Mesothelial cell of epicardium (in vitro differentiated cells): ENCODE measurements around the gene AATK. TPM values are rescaled to one million over a fixed set of nuclear protein-coding genes. Genes with fewer than 3 reads are reported as not detected.

Experiments
- DNase-seq, 2 experiments: peaks; one replicate each; pipeline ENCODE4 v3.0.0; 2021; ENCODE audit warnings: low spot score in 2 of 2; ENCODE audit not compliant: unreplicated experiment in 2 of 2
- H3K27ac Mint-ChIP-seq: 2 replicates; pipeline ENCODE4 v1.8.0; 2021; ENCODE audit warnings: mixed read lengths
- H3K27me3 Mint-ChIP-seq: 2 replicates; pipeline ENCODE4 v1.8.0; 2021; ENCODE audit warnings: low read depth, mixed read lengths
- H3K36me3 Mint-ChIP-seq: 2 replicates; pipeline ENCODE4 v1.8.0; 2021; ENCODE audit warnings: mixed read lengths
- H3K4me1 Mint-ChIP-seq: 2 replicates; pipeline ENCODE4 v1.8.0; 2021; ENCODE audit warnings: mixed read lengths
- H3K4me3 Mint-ChIP-seq: 2 replicates; pipeline ENCODE4 v1.8.0; 2021; ENCODE audit warnings: mild to moderate bottlenecking, moderate library complexity, mixed read lengths
- H3K9me3 Mint-ChIP-seq: 2 replicates; pipeline ENCODE4 v1.8.0; 2021; ENCODE audit warnings: mixed read lengths
- total RNA-seq: library from RNA; stranded (reverse); gene quantifications from 3 replicates; pipeline ENCODE4 v1.2.1, GENCODE V29; 2021
- TF ChIP-seq, protein P1 (sequence below): fragments of 200-600 bp; sonication (generic); IDR thresholded peaks from one replicate; pipeline ENCODE4 v1.5.0; 2021; ENCODE audit warnings: antibody characterized with exemption; ENCODE audit not compliant: unreplicated experiment

Gene AATK
- total RNA-seq, 1 donor from 2014 or later = 17.3 TPM

DNA sequence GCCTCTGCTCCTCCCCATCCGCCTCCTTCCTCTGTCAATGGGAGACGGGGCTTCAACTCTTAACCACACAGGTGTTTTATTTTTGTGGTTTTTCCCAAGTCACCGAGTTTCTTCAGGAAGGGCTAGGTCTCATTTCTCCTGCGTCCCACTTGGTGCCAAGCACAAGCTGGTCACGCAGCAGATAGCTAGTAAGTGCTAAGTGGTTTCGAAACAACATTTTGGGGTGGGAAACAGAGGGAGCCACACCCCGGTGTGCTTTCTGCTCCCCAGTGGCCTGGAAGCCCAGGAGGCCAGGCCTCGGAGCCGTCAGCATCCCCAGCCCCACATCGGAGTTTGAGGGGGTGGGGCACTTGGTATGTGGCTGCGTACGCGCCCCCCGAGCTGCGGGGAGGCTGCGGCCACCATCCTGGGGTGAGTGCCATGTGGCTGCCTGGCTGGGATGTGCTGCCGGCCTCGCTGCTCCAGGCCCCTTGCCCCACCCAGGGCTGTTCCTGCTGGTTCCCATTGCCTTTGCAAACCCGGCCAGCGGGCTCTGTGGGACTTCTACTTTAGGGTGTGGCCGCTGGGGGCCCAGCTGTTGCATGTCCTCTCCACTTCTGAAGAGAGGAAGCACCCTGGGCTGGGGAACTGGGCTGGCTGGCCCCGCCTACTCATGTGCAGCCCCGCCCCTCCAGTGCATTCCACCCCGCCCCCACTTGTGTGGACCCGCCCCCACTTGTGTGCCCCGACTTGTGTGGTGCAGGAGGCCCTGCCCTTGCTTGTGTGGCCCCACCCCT lies 75.5 kb downstream of the AATK start:
- no peak overlapping the region for H3K4me3 Mint-ChIP-seq
- TF ChIP-seq, protein P1, sequence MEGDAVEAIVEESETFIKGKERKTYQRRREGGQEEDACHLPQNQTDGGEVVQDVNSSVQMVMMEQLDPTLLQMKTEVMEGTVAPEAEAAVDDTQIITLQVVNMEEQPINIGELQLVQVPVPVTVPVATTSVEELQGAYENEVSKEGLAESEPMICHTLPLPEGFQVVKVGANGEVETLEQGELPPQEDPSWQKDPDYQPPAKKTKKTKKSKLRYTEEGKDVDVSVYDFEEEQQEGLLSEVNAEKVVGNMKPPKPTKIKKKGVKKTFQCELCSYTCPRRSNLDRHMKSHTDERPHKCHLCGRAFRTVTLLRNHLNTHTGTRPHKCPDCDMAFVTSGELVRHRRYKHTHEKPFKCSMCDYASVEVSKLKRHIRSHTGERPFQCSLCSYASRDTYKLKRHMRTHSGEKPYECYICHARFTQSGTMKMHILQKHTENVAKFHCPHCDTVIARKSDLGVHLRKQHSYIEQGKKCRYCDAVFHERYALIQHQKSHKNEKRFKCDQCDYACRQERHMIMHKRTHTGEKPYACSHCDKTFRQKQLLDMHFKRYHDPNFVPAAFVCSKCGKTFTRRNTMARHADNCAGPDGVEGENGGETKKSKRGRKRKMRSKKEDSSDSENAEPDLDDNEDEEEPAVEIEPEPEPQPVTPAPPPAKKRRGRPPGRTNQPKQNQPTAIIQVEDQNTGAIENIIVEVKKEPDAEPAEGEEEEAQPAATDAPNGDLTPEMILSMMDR = no peak
- no peak for DNase-seq
- H3K9me3 Mint-ChIP-seq = no peaks in the 10 kb centered on the region
- peaks cover 3% of the 10 kb centered on the region for H3K36me3 Mint-ChIP-seq
- H3K27ac Mint-ChIP-seq = no peak overlapping the region
- peaks cover 17% of the 10 kb centered on the region for H3K4me1 Mint-ChIP-seq
- no peaks in the 10 kb centered on the region for H3K27me3 Mint-ChIP-seq

DNA sequence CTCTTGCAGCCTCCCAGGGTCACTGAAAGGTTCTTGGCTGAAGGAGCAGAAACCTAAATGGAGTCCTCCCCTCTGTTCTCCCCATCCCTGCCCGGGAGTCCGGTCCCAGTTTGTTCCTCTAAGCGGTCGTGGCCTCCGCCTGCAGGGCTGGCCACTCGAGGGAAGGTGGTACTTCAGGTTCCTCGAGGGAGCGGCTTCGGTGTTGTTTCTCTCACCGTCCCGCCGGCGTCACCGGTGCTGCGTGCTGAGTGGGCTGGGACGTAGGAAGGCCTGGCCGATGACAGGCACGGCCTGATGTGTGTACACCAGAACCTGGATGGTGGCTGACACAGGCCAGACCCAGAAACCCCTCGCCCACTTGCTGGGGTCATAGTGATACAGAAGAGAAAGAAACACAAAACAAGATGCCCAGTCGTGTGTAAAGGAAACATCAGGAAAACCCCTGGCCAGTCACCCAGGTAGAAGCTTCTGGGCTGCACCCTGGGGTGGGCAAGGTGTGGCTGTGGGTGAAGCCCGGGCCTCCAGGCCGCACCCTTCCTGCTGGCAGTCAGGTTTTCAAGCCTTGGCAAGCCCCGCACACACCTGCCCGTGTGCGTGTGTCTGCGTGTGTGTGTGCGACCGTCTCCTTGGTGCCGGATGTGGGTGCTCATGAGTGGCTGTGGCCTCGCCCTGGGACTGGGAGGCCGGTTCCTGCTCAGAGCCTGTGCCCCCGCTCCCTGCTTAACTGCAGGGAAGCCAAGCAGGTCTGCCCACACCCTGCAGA lies 79.1 kb downstream of the AATK start:
- peaks cover 2% of the 10 kb centered on the region for H3K4me1 Mint-ChIP-seq
- H3K27me3 Mint-ChIP-seq = no peaks in the 10 kb centered on the region
- H3K9me3 Mint-ChIP-seq = no peaks in the 10 kb centered on the region

DNA sequence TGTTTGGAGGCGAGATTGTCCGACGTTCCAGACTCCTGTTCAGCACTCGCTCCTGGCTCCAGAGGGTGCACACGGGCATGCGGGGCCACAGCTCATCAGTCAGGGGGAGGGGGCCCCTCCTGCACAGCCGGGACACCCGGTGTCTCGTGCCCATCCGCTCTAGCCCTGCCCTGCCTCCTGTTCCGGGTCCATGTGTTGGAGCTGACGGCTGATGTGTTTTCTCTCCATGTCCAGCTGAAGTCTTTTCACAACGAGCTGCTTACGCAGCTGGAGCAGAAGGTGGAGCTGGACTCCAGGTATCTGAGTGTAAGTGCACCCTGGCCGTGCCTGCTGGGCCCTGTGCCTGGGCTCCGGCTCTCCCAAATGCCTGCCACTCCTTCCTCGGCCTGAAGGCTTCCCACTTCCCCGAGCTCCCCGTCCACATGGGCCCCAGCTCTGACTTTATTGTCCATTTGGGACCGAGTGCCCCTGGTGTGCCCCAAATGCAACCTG lies 80.6 kb downstream of the AATK start:
- H3K4me3 Mint-ChIP-seq = no peak overlapping the region
- H3K4me1 Mint-ChIP-seq = peaks cover 2% of the 10 kb centered on the region
- TF ChIP-seq, protein P1 = no peak
- H3K27ac Mint-ChIP-seq = no peak overlapping the region
- peaks cover 3% of the 10 kb centered on the region for H3K36me3 Mint-ChIP-seq
- H3K27me3 Mint-ChIP-seq = no peaks in the 10 kb centered on the region
- no peaks in the 10 kb centered on the region for H3K9me3 Mint-ChIP-seq
- DNase-seq = no peak

More for the DNA sequence above, 79.1 kb downstream of the AATK start:
- TF ChIP-seq, protein P1 = no peak
- Mint-ChIP-seq H3K4me3 (no peak overlapping the region), H3K36me3 (peaks cover 3% of the 10 kb centered on the region), H3K27ac (no peak overlapping the region)
- DNase-seq = no peak

DNA sequence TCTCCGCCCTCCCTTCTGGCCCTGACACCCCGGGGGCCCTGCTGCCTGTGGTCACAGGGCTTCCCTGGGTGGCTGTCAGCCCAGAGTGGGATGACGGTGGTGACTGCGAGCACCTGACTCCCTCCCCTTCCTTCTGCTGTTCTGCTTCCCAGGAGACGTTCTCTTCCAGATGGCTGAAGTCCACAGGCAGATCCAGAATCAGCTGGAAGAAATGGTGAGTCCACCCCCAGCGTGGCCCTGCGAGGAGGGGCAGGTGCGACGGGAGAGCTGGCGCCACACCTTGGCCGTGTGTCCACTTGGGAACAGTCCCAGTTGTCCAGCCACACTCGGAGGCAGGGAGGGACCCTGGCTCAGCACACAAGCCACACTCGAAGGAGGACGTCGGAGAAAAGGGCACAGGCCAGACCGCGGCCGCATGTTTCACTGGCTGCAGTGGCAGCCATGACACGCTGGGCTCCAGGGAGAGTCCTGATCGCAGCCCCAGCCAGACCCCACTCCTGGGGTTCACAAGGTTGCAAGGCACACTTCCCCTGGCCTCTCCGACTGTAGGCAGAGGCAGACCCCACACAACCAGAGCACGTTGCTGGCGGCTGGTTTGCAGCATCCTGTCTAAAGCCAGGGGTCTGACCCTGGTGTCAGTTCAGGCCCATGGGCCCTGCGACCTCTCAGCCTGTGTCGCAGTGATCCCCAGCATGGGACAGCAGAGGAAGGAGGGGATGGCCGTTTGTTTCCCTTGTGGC lies 81.2 kb downstream of the AATK start:
- no peaks in the 10 kb centered on the region for H3K27me3 Mint-ChIP-seq
- no peak overlapping the region for H3K27ac Mint-ChIP-seq
- no peak for DNase-seq
- no peak overlapping the region for H3K4me3 Mint-ChIP-seq
- TF ChIP-seq, protein P1 = no peak
- peaks cover 3% of the 10 kb centered on the region for H3K36me3 Mint-ChIP-seq
- H3K9me3 Mint-ChIP-seq = no peaks in the 10 kb centered on the region
- H3K4me1 Mint-ChIP-seq = peaks cover 2% of the 10 kb centered on the region

DNA sequence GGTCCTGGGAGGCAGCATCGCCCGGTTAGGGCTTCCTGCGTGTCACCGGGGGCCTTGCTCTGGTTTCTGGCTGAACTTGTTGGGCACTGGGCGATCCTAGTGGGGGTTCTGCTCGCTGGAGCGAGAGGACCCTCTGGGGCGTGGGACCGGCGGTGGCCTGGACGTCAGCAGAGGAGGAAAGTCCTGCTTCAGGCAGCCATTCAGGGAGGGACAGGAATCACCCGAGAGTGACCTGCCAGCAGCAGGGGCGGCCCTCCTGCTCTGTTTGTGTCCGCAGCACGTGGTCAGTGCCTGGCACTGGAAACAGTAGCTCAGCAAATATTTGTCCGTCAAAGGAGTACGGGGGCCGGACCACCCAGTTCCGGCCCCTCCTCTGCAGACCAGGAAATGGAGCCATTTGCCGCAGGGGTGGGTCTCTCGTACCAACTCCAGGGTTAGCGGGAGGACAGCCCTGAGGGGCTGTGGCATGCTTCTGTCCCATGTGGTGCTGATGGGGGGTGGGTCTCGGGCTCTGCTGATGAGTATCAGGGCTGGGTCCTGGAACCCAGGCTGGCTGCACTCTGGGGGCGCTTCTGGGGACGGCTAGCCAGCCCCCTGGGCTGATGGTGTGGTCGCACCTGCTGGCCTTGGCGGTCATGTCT lies 82.8 kb downstream of the AATK start:
- Mint-ChIP-seq H3K9me3 (no peaks in the 10 kb centered on the region), H3K36me3 (peaks cover 9% of the 10 kb centered on the region), H3K27ac (no peak overlapping the region), H3K27me3 (no peaks in the 10 kb centered on the region), H3K4me1 (peaks cover 2% of the 10 kb centered on the region), H3K4me3 (no peak overlapping the region)
- TF ChIP-seq, protein P1 = no peak
- no peak for DNase-seq
